Kasumi-1 (cell line): ENCODE results near the gene GNAI1.

Source experiments
- DNase-seq, 2 experiments: peaks; one replicate each; lab custom pipeline; 2025; lab: John Stamatoyannopoulos, UW

GNAI1 gene

GRCh38 chr7:80213814-80214213 is 79.2 kb downstream of the GNAI1 start:
- DNase-seq = no peak

GRCh38 chr7:80215734-80216133 is 81.1 kb downstream of the GNAI1 start:
- no peak for DNase-seq

GRCh38 chr7:80216996-80217842 is 82.6 kb downstream of the GNAI1 start:
- no peak for DNase-seq

GRCh38 chr7:80218723-80219122 is 84.1 kb downstream of the GNAI1 start:
- DNase-seq = no peak

GRCh38 chr7:80220022-80220634 is 85.5 kb downstream of the GNAI1 start:
- no peak for DNase-seq

- DNase-seq = no peak
Measured at GRCh38 chr7:80224415-80224814, 89.8 kb downstream of the GNAI1 start.

- no peak for DNase-seq
Measured at GRCh38 chr7:80225361-80225760, 90.7 kb downstream of the GNAI1 start.

GRCh38 chr7:80226629-80227028 is 92.0 kb downstream of the GNAI1 start:
- no peak for DNase-seq

GRCh38 chr7:80230327-80230726 is 95.7 kb downstream of the GNAI1 start:
- DNase-seq = no peak

GRCh38 chr7:80231707-80232106 is 97.1 kb downstream of the GNAI1 start:
- DNase-seq = no peak

GRCh38 chr7:80232979-80233724 is 98.5 kb downstream of the GNAI1 start:
- DNase-seq = no peak

GRCh38 chr7:80235334-80235733 is 100.7 kb downstream of the GNAI1 start:
- no peak for DNase-seq

- DNase-seq = no peak
Measured at GRCh38 chr7:80236681-80237080, 102.0 kb downstream of the GNAI1 start.

GRCh38 chr7:80240265-80241025 is 105.8 kb downstream of the GNAI1 start:
- DNase-seq = no peak

- DNase-seq = no peak
Measured at GRCh38 chr7:80241671-80242070, 107.0 kb downstream of the GNAI1 start.

GRCh38 chr7:80243425-80243824 is 108.8 kb downstream of the GNAI1 start:
- DNase-seq = no peak

- no peak for DNase-seq
Measured at GRCh38 chr7:80244206-80244916, 109.7 kb downstream of the GNAI1 start.

GRCh38 chr7:80247144-80247543 is 112.5 kb downstream of the GNAI1 start:
- no peak for DNase-seq

- no peak for DNase-seq
Measured at GRCh38 chr7:80247891-80248290, 113.3 kb downstream of the GNAI1 start.

- no peak for DNase-seq
Measured at GRCh38 chr7:80249184-80249583, 114.6 kb downstream of the GNAI1 start.

- DNase-seq = no peak
Measured at GRCh38 chr7:80249619-80250295, 115.1 kb downstream of the GNAI1 start.
